Osteocyte (in vitro differentiated cells): Measurements from ENCODE around the gene GRID1. TPM values are rescaled to one million over a fixed set of nuclear protein-coding genes. Genes with fewer than 3 reads are reported as not detected.

ENCODE experiments used
- DNase-seq: peaks from one replicate; pipeline ENCODE4 v3.0.0; 2021; ENCODE audit warnings: mixed read lengths; ENCODE audit not compliant: unreplicated experiment; ENCODE audit errors: extremely low spot score
- H3K27ac Mint-ChIP-seq: one replicate; pipeline ENCODE4 v1.8.0; 2021; ENCODE audit warnings: mild to moderate bottlenecking, mixed read lengths; ENCODE audit not compliant: unreplicated experiment
- H3K27me3 Mint-ChIP-seq: one replicate; pipeline ENCODE4 v1.8.0; 2021; ENCODE audit warnings: mixed read lengths; ENCODE audit not compliant: unreplicated experiment
- H3K36me3 Mint-ChIP-seq: one replicate; pipeline ENCODE4 v1.8.0; 2021; ENCODE audit warnings: mixed read lengths; ENCODE audit not compliant: unreplicated experiment
- H3K4me1 Mint-ChIP-seq: one replicate; pipeline ENCODE4 v1.8.0; 2021; ENCODE audit warnings: mixed read lengths; ENCODE audit not compliant: unreplicated experiment
- H3K4me3 Mint-ChIP-seq: one replicate; pipeline ENCODE4 v1.8.0; 2021; ENCODE audit warnings: mild to moderate bottlenecking, moderate library complexity, mixed read lengths; ENCODE audit not compliant: unreplicated experiment
- H3K9me3 Mint-ChIP-seq: one replicate; pipeline ENCODE4 v1.8.0; 2021; ENCODE audit warnings: mixed read lengths; ENCODE audit not compliant: unreplicated experiment
- total RNA-seq: library from RNA; stranded (reverse); gene quantifications from 2 replicates; pipeline ENCODE4 v1.2.1, GENCODE V29; 2021
- TF ChIP-seq, protein P1 (sequence below): fragments of 200-600 bp; sonication (generic); IDR thresholded peaks from 2 replicates; pipeline ENCODE4 v1.5.0; 2021; ENCODE audit warnings: antibody characterized with exemption, mild to moderate bottlenecking, moderate library complexity

GRID1 gene
- total RNA-seq, 1 donor from 2014 or later, result 0.11 TPM

- TF ChIP-seq, protein P1, sequence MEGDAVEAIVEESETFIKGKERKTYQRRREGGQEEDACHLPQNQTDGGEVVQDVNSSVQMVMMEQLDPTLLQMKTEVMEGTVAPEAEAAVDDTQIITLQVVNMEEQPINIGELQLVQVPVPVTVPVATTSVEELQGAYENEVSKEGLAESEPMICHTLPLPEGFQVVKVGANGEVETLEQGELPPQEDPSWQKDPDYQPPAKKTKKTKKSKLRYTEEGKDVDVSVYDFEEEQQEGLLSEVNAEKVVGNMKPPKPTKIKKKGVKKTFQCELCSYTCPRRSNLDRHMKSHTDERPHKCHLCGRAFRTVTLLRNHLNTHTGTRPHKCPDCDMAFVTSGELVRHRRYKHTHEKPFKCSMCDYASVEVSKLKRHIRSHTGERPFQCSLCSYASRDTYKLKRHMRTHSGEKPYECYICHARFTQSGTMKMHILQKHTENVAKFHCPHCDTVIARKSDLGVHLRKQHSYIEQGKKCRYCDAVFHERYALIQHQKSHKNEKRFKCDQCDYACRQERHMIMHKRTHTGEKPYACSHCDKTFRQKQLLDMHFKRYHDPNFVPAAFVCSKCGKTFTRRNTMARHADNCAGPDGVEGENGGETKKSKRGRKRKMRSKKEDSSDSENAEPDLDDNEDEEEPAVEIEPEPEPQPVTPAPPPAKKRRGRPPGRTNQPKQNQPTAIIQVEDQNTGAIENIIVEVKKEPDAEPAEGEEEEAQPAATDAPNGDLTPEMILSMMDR, result no peak
- no peak overlapping the region for H3K27ac Mint-ChIP-seq
- peak; percentile 64 for DNase-seq
- H3K27me3 Mint-ChIP-seq, result no peaks in the 10 kb centered on the region
- no peaks in the 10 kb centered on the region for H3K4me1 Mint-ChIP-seq
- no peaks in the 10 kb centered on the region for H3K36me3 Mint-ChIP-seq
- H3K9me3 Mint-ChIP-seq, result no peaks in the 10 kb centered on the region
- no peak overlapping the region for H3K4me3 Mint-ChIP-seq
Measured at GRCh38 chr10:85925201-85925750, 441.3 kb downstream of the GRID1 start.

GRCh38 chr10:85924382-85925102, 442.1 kb downstream of the GRID1 start:
- Mint-ChIP-seq H3K27me3 (no peaks in the 10 kb centered on the region), H3K4me1 (no peaks in the 10 kb centered on the region), H3K27ac (no peak overlapping the region), H3K4me3 (no peak overlapping the region), H3K9me3 (no peaks in the 10 kb centered on the region), H3K36me3 (no peaks in the 10 kb centered on the region)
- DNase-seq, result peak; percentile 71
- TF ChIP-seq, protein P1, result no peak

DNA sequence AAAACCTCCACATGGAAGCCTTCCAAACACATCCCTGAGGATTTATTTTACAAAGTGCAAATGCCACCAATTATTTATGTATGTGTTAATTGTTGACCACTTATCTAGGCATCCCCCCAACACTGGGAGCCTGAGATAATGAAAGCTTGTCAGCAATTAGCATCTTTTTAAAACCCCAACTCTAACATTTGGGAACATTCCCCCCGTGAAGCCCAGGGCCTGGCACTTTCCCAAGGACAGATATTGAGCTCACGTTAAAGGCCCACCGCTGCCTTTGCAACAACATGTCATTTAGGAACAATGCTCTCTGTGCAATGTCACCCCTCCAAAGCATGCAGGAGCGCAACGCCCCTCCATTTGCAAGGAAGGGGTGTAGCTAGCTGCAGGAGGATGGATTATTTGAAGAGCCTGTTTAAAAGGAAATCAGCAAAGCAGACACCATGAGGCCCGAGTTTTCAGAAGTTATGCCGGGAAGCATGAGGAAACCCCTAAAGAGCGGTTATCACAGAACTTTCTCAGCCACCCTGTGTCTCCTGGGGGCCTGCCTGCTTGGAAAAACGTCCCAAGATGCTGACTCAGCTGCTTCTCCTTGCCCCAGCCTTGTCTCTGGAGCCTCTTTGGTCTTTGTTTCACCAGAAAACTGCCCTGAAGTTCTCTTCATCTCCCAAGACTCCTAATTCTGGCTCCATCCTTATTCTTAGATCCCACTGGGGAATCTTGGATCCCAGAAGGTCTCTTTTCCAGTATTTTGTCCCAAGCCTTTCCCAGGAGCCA, 444.1 kb downstream of the GRID1 start:
- peak; percentile 54 for DNase-seq
- no peaks in the 10 kb centered on the region for H3K27me3 Mint-ChIP-seq
- no peaks in the 10 kb centered on the region for H3K36me3 Mint-ChIP-seq
- H3K27ac Mint-ChIP-seq, result no peak overlapping the region
- TF ChIP-seq, protein P1, result no peak
- H3K9me3 Mint-ChIP-seq, result no peaks in the 10 kb centered on the region
- no peak overlapping the region for H3K4me3 Mint-ChIP-seq
- no peaks in the 10 kb centered on the region for H3K4me1 Mint-ChIP-seq

DNA sequence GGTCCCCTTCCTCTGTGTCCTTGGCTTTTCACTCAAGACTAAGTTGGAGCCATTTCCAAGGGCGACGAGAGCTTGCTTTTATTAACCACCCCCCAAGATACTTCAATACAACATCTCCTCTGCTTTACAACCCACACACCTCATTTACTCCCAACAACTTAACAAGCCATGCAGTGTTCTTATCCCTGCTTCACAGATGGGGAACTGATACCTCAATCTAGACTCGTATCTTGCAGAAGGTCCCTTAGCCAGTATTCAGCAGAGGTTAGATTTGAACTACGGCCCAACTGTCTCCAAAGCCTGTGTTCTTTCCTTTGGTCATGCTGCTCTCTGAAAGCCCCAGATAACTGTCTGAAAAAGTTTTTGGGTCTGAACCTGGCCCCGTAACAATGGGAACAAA, 444.8 kb downstream of the GRID1 start:
- H3K4me3 Mint-ChIP-seq, result no peak overlapping the region
- TF ChIP-seq, protein P1, result no peak
- no peaks in the 10 kb centered on the region for H3K4me1 Mint-ChIP-seq
- no peaks in the 10 kb centered on the region for H3K9me3 Mint-ChIP-seq
- no peaks in the 10 kb centered on the region for H3K36me3 Mint-ChIP-seq
- H3K27me3 Mint-ChIP-seq, result no peaks in the 10 kb centered on the region
- no peak overlapping the region for H3K27ac Mint-ChIP-seq
- DNase-seq, result peak; percentile 19

GRCh38 chr10:85920311-85920710, 446.3 kb downstream of the GRID1 start:
- Mint-ChIP-seq H3K27ac (no peak overlapping the region), H3K36me3 (no peaks in the 10 kb centered on the region), H3K27me3 (no peaks in the 10 kb centered on the region), H3K4me1 (no peaks in the 10 kb centered on the region), H3K4me3 (no peak overlapping the region), H3K9me3 (no peaks in the 10 kb centered on the region)
- TF ChIP-seq, protein P1, result no peak
- DNase-seq, result no peak
